ENCODE data around the gene MRPL57.

DNA sequence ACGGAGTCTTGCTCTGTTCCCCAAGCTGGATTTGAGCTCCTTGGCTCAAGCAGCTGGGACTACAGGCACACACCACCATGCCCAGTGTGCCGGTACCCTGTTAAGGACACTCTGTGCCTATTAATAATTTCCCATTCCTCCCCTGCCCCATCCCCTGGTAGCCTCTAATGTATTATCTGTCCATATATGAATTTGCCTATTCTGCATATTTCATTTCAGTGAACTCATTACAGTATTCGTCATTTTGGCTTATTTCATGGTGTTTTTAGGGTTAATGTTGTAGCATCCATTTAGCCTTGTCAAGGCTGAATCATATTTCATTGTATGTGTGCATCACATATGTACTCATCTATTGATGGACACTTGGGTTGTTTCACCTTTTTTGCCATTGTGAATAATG, 33.7 kb upstream of the MRPL57 start:
- TF ChIP-seq, protein P1, sequence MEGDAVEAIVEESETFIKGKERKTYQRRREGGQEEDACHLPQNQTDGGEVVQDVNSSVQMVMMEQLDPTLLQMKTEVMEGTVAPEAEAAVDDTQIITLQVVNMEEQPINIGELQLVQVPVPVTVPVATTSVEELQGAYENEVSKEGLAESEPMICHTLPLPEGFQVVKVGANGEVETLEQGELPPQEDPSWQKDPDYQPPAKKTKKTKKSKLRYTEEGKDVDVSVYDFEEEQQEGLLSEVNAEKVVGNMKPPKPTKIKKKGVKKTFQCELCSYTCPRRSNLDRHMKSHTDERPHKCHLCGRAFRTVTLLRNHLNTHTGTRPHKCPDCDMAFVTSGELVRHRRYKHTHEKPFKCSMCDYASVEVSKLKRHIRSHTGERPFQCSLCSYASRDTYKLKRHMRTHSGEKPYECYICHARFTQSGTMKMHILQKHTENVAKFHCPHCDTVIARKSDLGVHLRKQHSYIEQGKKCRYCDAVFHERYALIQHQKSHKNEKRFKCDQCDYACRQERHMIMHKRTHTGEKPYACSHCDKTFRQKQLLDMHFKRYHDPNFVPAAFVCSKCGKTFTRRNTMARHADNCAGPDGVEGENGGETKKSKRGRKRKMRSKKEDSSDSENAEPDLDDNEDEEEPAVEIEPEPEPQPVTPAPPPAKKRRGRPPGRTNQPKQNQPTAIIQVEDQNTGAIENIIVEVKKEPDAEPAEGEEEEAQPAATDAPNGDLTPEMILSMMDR (IDR thresholded peaks at IDR 0.05; ENCODE audit: low read depth, low read length) = no peak
- TF ChIP-seq MYC (IDR thresholded peaks at IDR 0.05; ENCODE audit: low read depth, low read length) (no peak), POLR2A (IDR thresholded peaks at IDR 0.05; ENCODE audit: extremely low read depth, insufficient read length) (no peak)
- TF ChIP-seq, protein P2, sequence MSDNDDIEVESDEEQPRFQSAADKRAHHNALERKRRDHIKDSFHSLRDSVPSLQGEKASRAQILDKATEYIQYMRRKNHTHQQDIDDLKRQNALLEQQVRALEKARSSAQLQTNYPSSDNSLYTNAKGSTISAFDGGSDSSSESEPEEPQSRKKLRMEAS (IDR thresholded peaks at IDR 0.05; ENCODE audit: low read depth, low read length) = no peak
